Measurements from ENCODE around the gene DUS4L.

DNA sequence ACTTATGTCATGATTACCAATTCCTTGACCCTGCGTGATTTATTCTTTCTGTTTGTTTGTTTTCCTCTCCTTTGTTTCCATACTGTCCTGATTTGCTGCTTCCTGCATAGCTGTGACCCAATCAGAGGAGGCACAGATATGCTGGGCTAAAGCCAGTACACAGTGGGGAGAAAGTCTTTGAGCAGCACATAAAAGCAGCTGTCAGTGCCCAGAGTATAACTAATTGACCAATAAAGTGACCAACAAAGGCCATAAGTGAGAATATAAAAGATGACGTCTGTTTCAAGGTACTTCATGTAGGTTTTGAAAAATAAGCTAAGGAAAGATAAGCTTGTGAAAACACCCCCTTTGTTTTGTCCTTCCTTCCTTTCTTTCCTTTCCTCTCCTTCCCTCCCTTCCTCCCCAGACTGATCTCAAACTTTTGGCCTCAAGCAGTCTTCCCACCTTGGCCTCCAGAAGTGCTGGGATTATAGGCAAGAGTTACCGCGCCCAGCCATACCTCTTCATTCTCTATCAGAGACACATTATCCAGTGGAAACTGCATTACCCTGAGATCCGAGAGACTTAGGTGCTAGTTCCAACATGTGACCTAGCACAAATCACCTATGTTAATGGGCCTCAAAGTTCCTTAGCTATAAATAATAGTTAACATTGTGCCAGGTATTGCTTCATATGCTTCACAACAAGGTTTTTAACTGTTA lies 33.3 kb downstream of the DUS4L start:
- TF ChIP-seq POLR2A (IDR thresholded peaks at IDR 0.05) (no peak), EP300 (IDR thresholded peaks at IDR 0.05) (no peak), POLR2AphosphoS5 (IDR thresholded peaks at IDR 0.05) (no peak)
- TF ChIP-seq, protein P1, sequence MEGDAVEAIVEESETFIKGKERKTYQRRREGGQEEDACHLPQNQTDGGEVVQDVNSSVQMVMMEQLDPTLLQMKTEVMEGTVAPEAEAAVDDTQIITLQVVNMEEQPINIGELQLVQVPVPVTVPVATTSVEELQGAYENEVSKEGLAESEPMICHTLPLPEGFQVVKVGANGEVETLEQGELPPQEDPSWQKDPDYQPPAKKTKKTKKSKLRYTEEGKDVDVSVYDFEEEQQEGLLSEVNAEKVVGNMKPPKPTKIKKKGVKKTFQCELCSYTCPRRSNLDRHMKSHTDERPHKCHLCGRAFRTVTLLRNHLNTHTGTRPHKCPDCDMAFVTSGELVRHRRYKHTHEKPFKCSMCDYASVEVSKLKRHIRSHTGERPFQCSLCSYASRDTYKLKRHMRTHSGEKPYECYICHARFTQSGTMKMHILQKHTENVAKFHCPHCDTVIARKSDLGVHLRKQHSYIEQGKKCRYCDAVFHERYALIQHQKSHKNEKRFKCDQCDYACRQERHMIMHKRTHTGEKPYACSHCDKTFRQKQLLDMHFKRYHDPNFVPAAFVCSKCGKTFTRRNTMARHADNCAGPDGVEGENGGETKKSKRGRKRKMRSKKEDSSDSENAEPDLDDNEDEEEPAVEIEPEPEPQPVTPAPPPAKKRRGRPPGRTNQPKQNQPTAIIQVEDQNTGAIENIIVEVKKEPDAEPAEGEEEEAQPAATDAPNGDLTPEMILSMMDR (IDR thresholded peaks at IDR 0.05) = no peak

All from upper lobe of left lung (tissue), 4 donors.